ENCODE data around the gene ABHD17C. TPM values are rescaled to one million over a fixed set of nuclear protein-coding genes. Genes with fewer than 3 reads are reported as not detected.
"Not testable (repeated sequence)": the region's sequence is repeated elsewhere in the genome, so short reads cannot be mapped to it uniquely, and the experiment has no call there.

ABHD17C gene
- 24.3 TPM for polyA plus RNA-seq (2013, experiment 1 of 2)
- 19.1 TPM for polyA plus RNA-seq (2013, experiment 2 of 2)

DNA sequence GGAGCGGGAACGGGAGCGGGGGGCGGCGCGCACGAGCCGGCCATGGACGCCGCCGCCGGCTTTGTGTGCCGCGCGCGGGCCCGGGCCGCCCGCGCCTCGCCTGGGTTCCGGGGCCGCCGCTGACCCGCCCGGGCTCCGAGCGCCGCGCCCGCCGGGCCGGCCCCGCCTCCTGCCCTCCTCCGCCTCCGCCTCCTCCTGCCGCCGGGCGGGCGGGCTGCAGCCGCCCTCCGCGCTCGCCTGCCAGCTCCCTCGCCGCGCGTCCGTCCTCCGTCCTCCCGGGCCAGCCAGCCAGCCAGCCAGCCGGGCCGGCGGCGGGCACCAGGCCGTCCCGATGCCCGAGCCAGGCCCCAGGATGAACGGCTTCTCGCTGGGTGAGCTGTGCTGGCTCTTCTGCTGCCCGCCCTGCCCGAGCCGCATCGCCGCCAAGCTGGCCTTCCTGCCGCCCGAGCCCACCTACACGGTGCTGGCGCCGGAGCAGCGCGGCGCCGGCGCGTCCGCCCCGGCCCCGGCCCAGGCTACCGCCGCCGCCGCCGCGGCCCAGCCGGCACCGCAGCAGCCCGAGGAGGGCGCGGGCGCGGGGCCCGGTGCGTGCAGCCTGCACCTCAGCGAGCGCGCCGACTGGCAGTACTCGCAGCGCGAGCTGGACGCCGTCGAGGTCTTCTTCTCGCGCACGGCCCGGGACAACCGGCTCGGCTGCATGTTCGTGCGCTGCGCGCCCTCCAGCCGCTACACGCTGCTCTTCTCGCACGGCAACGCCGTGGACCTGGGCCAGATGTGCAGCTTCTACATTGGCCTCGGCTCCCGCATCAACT is at the start of gene ABHD17C:
ABHD17C (plus strand) TSS at position 212 of the 812 bp plus-strand sequence; CDS start at position 332, 120 bp downstream.
- H3K9ac ChIP-seq (ENCODE audit: low read depth, low read length) = peak within 1 kb of the TSS; percentile 85
- H3K27ac ChIP-seq (ENCODE audit: low read depth, low read length) = no peak within 1 kb of the TSS; the same call in 1 of the 2 replicates

DNA sequence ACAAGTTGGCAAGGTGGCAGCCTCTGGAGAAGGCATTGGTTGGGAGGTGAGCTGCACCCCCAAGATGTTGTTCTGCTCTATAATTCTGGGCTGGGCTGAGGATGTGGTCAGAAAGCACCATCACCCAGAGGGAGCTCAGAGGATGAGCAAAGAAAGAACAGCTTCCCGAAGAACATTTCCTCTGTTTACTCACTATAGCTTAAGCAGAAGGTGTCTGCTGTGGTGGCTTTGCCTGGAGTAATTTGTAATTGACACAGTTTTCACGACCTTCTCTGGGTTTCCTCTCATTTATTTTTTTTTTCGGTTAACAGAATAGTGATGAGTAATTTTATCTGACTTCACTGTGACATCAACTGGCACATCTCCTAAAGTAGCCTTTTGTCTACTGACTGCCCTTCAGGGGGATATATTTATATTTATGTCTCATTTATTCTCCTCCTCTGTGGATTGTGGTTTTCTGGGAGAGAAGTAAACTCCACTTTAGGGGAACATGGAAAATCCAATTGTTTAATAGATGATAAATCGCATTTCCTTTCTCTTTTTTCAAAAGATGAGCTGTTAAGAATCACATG is 49.5 kb upstream of the ABHD17C start:
- Histone ChIP-seq H3K36me3 (ENCODE audit: insufficient read depth, low read length) (no peaks in the 10 kb centered on the region), H3K27me3 (ENCODE audit: insufficient read depth, low read length) (no peaks in the 10 kb centered on the region), H3K27ac (ENCODE audit: low read depth, low read length) (no peak overlapping the region), H3K9ac (ENCODE audit: low read depth, low read length) (no peak overlapping the region), H3K9me3 (ENCODE audit: insufficient read depth, low read depth, low read length) (peaks cover 15% of the 10 kb centered on the region), H3K4me3 (ENCODE audit: low read length) (no peak overlapping the region), H3K4me1 (ENCODE audit: insufficient read depth, low read length) (no peaks in the 10 kb centered on the region)
- WGBS = 93% methylated on average over 1 of the region's 4 CpGs

More for the DNA sequence above, at the start of gene ABHD17C:
- H3K4me1 ChIP-seq (ENCODE audit: insufficient read depth, low read length) = peaks cover 9% of the 10 kb centered on the region; the same call in 1 of the 2 replicates
- H3K4me3 ChIP-seq (ENCODE audit: low read length) = peak within 1 kb of the TSS; percentile 71
- under 1% methylated on average over 122 of the region's 122 CpGs for WGBS
- peaks cover 30% of the 10 kb centered on the region for H3K27me3 ChIP-seq (ENCODE audit: insufficient read depth, low read length)
- no peaks in the 10 kb centered on the region for H3K9me3 ChIP-seq (ENCODE audit: insufficient read depth, low read depth, low read length)
- no peaks in the 10 kb centered on the region for H3K36me3 ChIP-seq (ENCODE audit: insufficient read depth, low read length)

DNA sequence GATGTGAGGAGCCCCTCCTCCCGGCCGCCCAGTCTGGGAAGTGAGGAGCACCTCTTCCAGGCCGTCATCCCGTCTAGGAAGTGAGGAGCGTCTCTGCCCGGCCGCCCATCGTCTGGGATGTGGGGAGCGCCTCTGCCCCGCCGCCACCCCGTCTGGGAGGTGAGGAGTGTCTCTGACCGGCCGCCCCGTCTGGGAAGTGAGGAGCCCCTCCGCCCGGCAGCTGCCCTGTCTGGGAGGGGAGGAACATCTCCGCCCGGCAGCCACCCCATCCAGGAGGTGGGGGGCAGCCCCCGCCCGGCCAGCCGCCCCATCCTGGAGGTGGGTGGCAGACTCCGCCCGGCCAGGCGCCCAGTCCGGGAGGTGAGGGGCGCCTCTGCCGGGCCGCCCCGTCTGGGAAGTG is 47.7 kb upstream of the ABHD17C start:
- H3K9ac ChIP-seq (ENCODE audit: low read depth, low read length); H3K4me3 ChIP-seq (ENCODE audit: low read length); H3K4me1 ChIP-seq (ENCODE audit: insufficient read depth, low read length); H3K36me3 ChIP-seq (ENCODE audit: insufficient read depth, low read length); H3K27me3 ChIP-seq (ENCODE audit: insufficient read depth, low read length); H3K27ac ChIP-seq (ENCODE audit: low read depth, low read length): not testable (repeated sequence)
- peaks cover 23% of the 10 kb centered on the region for H3K9me3 ChIP-seq (ENCODE audit: insufficient read depth, low read depth, low read length)
- 95% methylated on average over 30 of the region's 30 CpGs for WGBS

DNA sequence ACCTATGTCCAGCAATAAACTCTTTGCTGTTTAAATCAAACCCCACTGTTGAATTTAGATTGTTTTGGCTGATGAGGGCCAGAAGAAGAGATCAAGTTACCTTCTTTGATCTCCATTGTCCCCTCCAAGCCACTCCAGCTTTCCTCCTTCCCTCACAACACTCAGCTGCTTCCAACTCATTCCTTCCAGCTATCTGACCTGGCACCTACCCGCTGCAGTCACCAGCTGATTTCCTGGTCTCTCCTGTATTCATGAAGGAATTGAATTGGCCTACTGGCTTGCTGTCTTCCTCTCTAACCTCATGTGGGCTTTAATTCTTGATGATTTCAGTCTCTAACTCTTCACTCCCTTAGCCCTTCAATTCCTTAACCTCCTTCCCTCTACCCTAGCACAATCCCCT is 40.8 kb upstream of the ABHD17C start:
- Histone ChIP-seq H3K36me3 (ENCODE audit: insufficient read depth, low read length) (no peaks in the 10 kb centered on the region), H3K4me1 (ENCODE audit: insufficient read depth, low read length) (no peaks in the 10 kb centered on the region; the same call in 1 of the 2 replicates), H3K9me3 (ENCODE audit: insufficient read depth, low read depth, low read length) (peaks cover 21% of the 10 kb centered on the region), H3K27ac (ENCODE audit: low read depth, low read length) (no peak overlapping the region), H3K4me3 (ENCODE audit: low read length) (no peak overlapping the region), H3K27me3 (ENCODE audit: insufficient read depth, low read length) (no peaks in the 10 kb centered on the region), H3K9ac (ENCODE audit: low read depth, low read length) (no peak overlapping the region)
- no CpG with 5 or more reads among the region's 1 CpG for WGBS

DNA sequence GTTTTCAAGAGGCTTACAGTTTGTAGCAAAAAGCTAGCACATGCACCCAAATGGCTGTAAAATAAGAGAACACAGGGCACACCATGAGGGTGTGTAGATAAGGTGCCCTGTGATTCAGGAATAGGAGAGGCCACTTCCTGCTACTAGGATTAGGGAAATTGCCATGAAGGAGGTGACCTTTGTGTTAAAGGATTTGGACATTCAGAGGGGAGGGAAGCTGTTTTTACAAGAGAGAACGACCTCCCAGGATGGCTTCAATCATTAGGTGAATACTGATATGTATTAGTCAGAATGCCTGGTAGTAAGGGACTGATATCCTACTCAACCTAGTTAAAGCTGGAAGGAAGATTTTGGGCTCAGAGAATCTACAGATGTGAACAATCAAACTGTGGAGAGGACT is 35.7 kb upstream of the ABHD17C start:
- no peaks in the 10 kb centered on the region for H3K4me1 ChIP-seq (ENCODE audit: insufficient read depth, low read length)
- no peak overlapping the region for H3K27ac ChIP-seq (ENCODE audit: low read depth, low read length)
- H3K36me3 ChIP-seq (ENCODE audit: insufficient read depth, low read length) = no peaks in the 10 kb centered on the region
- no peaks in the 10 kb centered on the region for H3K27me3 ChIP-seq (ENCODE audit: insufficient read depth, low read length)
- H3K9ac ChIP-seq (ENCODE audit: low read depth, low read length) = no peak overlapping the region
- H3K9me3 ChIP-seq (ENCODE audit: insufficient read depth, low read depth, low read length) = no peaks in the 10 kb centered on the region
- H3K4me3 ChIP-seq (ENCODE audit: low read length) = no peak overlapping the region
- WGBS = 23% methylated on average over 1 of the region's 1 CpG

DNA sequence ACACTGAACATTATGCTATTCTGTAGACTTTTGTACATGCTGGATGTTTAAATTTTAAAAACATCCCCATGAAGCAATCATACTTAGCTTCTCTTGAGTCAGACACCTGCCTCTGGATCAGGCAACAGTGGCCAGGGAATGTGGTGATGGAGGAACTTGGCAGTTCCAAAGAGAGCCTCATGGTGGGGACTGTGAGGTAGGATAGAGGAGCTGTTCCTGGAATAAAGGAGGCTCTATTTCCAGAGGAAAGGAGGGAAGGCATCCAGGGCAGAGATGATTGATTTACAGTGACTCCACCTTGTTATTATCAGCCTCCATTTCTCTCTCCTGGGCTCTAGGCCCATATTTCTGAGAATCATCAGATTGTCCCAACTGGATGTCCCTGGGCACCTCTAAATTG is 35.0 kb upstream of the ABHD17C start:
- H3K4me3 ChIP-seq (ENCODE audit: low read length) = no peak overlapping the region
- H3K9ac ChIP-seq (ENCODE audit: low read depth, low read length) = no peak overlapping the region
- no peak overlapping the region for H3K27ac ChIP-seq (ENCODE audit: low read depth, low read length)
- no peaks in the 10 kb centered on the region for H3K27me3 ChIP-seq (ENCODE audit: insufficient read depth, low read length)
- no peaks in the 10 kb centered on the region for H3K4me1 ChIP-seq (ENCODE audit: insufficient read depth, low read length)
- no peaks in the 10 kb centered on the region for H3K9me3 ChIP-seq (ENCODE audit: insufficient read depth, low read depth, low read length)
- H3K36me3 ChIP-seq (ENCODE audit: insufficient read depth, low read length) = no peaks in the 10 kb centered on the region

DNA sequence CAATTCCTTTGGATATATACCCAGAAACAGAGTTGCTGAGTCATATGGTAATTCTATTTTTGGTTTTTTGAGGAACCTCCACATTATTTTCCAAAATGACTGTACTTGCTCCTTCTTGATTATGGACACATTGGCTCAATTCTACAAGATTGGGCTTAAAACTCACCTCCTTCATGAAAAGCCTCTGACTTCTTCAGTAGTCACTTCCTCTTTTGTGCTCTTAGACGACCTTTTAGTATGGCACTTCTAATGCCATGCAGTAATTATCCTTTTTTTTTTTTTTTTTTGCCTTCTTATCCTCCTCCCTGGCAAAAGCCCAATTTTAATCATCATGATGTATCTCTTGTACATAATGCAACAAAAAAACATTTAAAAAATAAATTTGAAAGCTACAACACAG is 33.0 kb upstream of the ABHD17C start:
- WGBS = 90% methylated on average over 1 of the region's 1 CpG

DNA sequence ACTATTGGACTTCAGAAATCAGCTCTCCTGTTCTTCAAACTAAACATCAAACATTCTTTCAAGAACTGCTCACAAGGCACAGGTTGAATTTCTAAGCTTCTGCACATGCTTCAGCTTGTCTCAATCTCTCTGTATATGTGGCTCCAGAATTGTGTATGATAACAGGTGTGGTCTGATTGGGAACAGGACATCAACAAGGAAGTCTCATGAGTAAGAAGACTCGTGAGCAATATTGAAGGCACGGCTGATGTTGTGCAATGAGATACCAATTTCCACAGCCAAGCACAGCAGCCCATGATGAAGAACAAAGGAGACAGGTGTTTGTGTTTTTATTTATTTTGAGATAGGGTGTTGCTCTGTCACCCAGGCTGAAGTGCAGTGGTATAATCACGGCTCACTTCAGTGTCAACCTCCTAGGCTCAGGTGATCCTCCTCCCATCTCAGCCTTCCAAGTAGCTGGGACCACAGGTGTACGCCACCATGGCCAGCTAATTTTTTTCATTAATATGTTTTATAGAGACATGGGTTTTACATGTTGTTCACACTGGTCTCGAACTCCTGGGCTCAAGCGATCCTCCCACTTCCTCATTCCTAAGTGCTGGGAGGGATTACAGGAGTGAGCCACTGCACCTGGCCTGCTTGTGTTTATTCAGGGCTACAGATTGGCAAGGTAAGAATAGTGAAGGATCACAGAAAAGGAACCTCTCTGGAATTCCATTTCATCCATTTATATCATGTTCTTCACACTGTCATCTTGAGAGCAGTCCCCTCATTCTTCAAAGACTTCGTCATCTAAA is 32.2 kb upstream of the ABHD17C start:
- Histone ChIP-seq H3K9ac (ENCODE audit: low read depth, low read length) (no peak overlapping the region), H3K27ac (ENCODE audit: low read depth, low read length) (no peak overlapping the region), H3K27me3 (ENCODE audit: insufficient read depth, low read length) (no peaks in the 10 kb centered on the region), H3K9me3 (ENCODE audit: insufficient read depth, low read depth, low read length) (no peaks in the 10 kb centered on the region), H3K36me3 (ENCODE audit: insufficient read depth, low read length) (no peaks in the 10 kb centered on the region), H3K4me1 (ENCODE audit: insufficient read depth, low read length) (no peaks in the 10 kb centered on the region), H3K4me3 (ENCODE audit: low read length) (no peak overlapping the region)
- WGBS = 89% methylated on average over 7 of the region's 7 CpGs

More for the DNA sequence above, 33.0 kb upstream of the ABHD17C start:
- Histone ChIP-seq H3K27ac (ENCODE audit: low read depth, low read length) (no peak overlapping the region), H3K9ac (ENCODE audit: low read depth, low read length) (no peak overlapping the region), H3K4me3 (ENCODE audit: low read length) (no peak overlapping the region), H3K4me1 (ENCODE audit: insufficient read depth, low read length) (no peaks in the 10 kb centered on the region), H3K27me3 (ENCODE audit: insufficient read depth, low read length) (no peaks in the 10 kb centered on the region), H3K9me3 (ENCODE audit: insufficient read depth, low read depth, low read length) (no peaks in the 10 kb centered on the region), H3K36me3 (ENCODE audit: insufficient read depth, low read length) (no peaks in the 10 kb centered on the region)

DNA sequence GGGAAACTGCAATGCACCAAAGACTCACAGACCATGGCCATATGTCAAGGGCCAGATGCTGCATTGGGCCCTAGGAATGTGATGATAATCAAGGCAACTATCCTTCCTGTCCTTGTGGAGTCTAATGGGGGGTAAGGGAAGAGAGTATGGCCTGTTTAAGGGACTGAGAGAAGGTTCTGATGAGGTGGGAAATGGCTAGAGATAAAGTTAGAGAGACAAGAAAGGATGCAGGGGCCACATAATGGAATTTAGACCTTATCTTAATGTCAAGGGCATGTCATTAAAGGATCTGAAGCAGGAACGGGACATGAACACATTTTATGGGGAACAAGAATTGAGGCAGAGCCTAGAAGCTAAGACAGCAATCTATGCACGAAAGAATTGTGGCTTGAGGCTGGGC is 30.0 kb upstream of the ABHD17C start:
- H3K9ac ChIP-seq (ENCODE audit: low read depth, low read length) = no peak overlapping the region
- H3K27me3 ChIP-seq (ENCODE audit: insufficient read depth, low read length) = no peaks in the 10 kb centered on the region
- no peaks in the 10 kb centered on the region for H3K36me3 ChIP-seq (ENCODE audit: insufficient read depth, low read length)
- H3K4me3 ChIP-seq (ENCODE audit: low read length) = no peak overlapping the region
- no peak overlapping the region for H3K27ac ChIP-seq (ENCODE audit: low read depth, low read length)
- no peaks in the 10 kb centered on the region for H3K9me3 ChIP-seq (ENCODE audit: insufficient read depth, low read depth, low read length)
- 91% methylated on average over 2 of the region's 2 CpGs for WGBS
- H3K4me1 ChIP-seq (ENCODE audit: insufficient read depth, low read length) = no peaks in the 10 kb centered on the region

DNA sequence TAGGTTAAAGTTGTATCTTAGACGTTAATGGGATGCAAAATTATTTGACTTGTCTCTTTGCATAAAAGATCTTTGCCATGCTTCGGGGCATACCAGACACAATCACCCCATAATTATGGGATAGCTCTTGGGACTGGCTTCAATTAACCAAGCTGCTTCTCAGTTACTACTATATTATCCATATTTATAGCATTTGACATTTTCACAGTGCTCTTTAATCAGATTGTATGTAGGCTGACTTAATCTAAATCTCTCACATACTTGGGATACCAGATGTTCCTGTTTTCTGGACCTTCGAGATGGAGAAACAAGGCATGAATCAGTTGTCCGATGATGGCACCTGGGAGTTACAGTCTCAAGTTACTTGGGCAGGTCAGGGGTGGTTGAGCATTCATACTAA is 27.2 kb upstream of the ABHD17C start:
- Histone ChIP-seq H3K4me3 (ENCODE audit: low read length) (no peak overlapping the region), H3K27me3 (ENCODE audit: insufficient read depth, low read length) (no peaks in the 10 kb centered on the region), H3K4me1 (ENCODE audit: insufficient read depth, low read length) (no peaks in the 10 kb centered on the region), H3K9me3 (ENCODE audit: insufficient read depth, low read depth, low read length) (no peaks in the 10 kb centered on the region), H3K27ac (ENCODE audit: low read depth, low read length) (no peak overlapping the region), H3K9ac (ENCODE audit: low read depth, low read length) (no peak overlapping the region), H3K36me3 (ENCODE audit: insufficient read depth, low read length) (no peaks in the 10 kb centered on the region)
- 95% methylated on average over 4 of the region's 4 CpGs for WGBS

Measured in HUES64 (cell line).